PC-9 (cell line): ENCODE data around the gene POMGNT1. TPM values are rescaled to one million over a fixed set of nuclear protein-coding genes. Genes with fewer than 3 reads are reported as not detected.

Experiments used
- BruUV-seq: library from RNA; stranded (reverse); fragments of 400-500 nt; replicated peaks from 2 replicates; lab custom pipeline; 2021; lab: Mats Ljungman, UMichigan
- CTCF ChIA-PET: fragments of 300-600 bp; sonication (Branson Sonifier 250); formaldehyde crosslinking; loops from one replicate; lab custom pipeline; 2022; ENCODE audit warnings: antibody characterized with exemption; lab: Charles Lee
- POLR2A ChIA-PET: fragments of 300-600 bp; sonication (Branson Sonifier 250); formaldehyde crosslinking; loops from one replicate; lab custom pipeline; 2022; ENCODE audit warnings: antibody characterized with exemption; ENCODE audit not compliant: unreplicated experiment; lab: Charles Lee
- DNase-seq, 2 experiments: peaks; one replicate each; pipeline versions ENCODE4 v3.0.0 to v3.0.0-alpha.2; 2015 to 2022; ENCODE audit warnings: mixed read lengths in 1 of 2
- H2AFZ ChIP-seq: fragments of 200-600 bp; sonication (generic); 2 replicates; pipeline ENCODE4 v1.8.1; 2017; ENCODE audit warnings: antibody characterized with exemption
- H3F3A ChIP-seq: fragments of 200-600 bp; sonication (generic); 2 replicates; pipeline ENCODE4 v1.8.1; 2017; ENCODE audit warnings: antibody characterized with exemption, mild to moderate bottlenecking, low read depth; ENCODE audit not compliant: insufficient read depth
- H3K27ac ChIP-seq: fragments of 200-600 bp; sonication (generic); 2 replicates; pipeline ENCODE4 v1.6.1; 2016; ENCODE audit warnings: mixed run types
- H3K27me3 ChIP-seq: fragments of 200-600 bp; sonication (generic); 2 replicates; pipeline ENCODE4 v1.6.1; 2016; ENCODE audit warnings: low read depth, mixed run types; ENCODE audit not compliant: insufficient read depth
- H3K36me3 ChIP-seq: fragments of 200-600 bp; sonication (generic); 2 replicates; pipeline ENCODE4 v1.6.1; 2016; ENCODE audit warnings: low read depth, mixed run types
- H3K4me1 ChIP-seq: fragments of 200-600 bp; sonication (generic); replicated peaks from 2 replicates; pipeline ENCODE4 v1.6.1; 2016; ENCODE audit warnings: mixed run types; ENCODE audit not compliant: insufficient read depth
- H3K4me2 ChIP-seq: fragments of 200-600 bp; sonication (generic); 2 replicates; pipeline ENCODE4 v1.6.1; 2017; ENCODE audit warnings: mixed run types
- H3K4me3 ChIP-seq: fragments of 200-600 bp; sonication (generic); 2 replicates; pipeline ENCODE4 v1.6.1; 2016; ENCODE audit warnings: mixed run types
- H3K79me2 ChIP-seq: fragments of 200-600 bp; sonication (generic); 2 replicates; pipeline ENCODE4 v1.6.1; 2017; ENCODE audit warnings: low read depth, mixed run types
- H3K9me2 ChIP-seq: fragments of 200-600 bp; sonication (generic); 2 replicates; pipeline ENCODE4 v1.8.1; 2017; ENCODE audit warnings: mild to moderate bottlenecking; ENCODE audit not compliant: insufficient read depth
- H3K9me3 ChIP-seq: fragments of 200-600 bp; sonication (generic); 2 replicates; pipeline ENCODE4 v1.8.1; 2016; ENCODE audit warnings: low read depth; ENCODE audit not compliant: insufficient read depth
- H4K20me1 ChIP-seq: fragments of 200-600 bp; sonication (generic); 2 replicates; pipeline ENCODE4 v1.8.1; 2017; ENCODE audit not compliant: insufficient read depth
- EZH2 ChIP-seq: fragments of 200-600 bp; sonication (generic); IDR thresholded peaks from 2 replicates; pipeline ENCODE4 v1.8.0; 2017; ENCODE audit warnings: antibody characterized with exemption, low read depth
- intact Hi-C: fragments of 100-400 bp; cut with micrococcal nuclease; formaldehyde crosslinking; loops from one replicate; pipeline ENCODE4 v1.10.0; 2022; ENCODE audit not compliant: unreplicated experiment
- total RNA-seq: library from RNA; stranded (reverse); gene quantifications from 2 replicates; pipeline ENCODE4 v1.2.3, GENCODE V29; 2021
- TF ChIP-seq, protein P1 (sequence below): fragments of 200-600 bp; sonication (generic); conservative IDR thresholded peaks from 2 replicates; pipeline ENCODE4 v1.6.1; 2017; ENCODE audit warnings: mixed run types, antibody characterized with exemption, mild to moderate bottlenecking, moderate library complexity

POMGNT1 gene
- total RNA-seq, 1 experiment from 2014 or later: 82.6 TPM

DNA sequence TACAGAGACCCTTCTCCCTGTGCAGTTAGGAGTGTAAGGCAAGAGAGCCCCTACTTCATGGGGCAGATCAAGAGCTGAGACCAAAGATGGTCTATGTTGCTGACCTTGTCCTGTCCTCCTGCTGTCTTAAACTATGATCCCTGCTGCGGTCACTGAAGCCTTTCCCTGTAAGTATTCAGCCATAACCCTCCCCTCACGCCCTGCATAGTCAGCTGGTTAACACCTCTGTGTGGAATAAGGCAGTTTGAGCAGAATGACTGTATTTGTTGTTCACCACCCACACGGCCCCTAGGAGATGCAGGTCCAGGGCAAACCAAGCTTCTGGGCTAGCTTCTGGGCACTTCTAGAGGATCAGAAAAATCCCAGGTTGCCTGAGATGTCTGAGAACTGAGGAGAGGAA lies 23.0 kb downstream of the POMGNT1 start:
- H3K4me2 ChIP-seq: peak overlapping the region; percentile 86
- peaks cover 50% of the 10 kb centered on the region for H3F3A ChIP-seq
- peaks cover 84% of the 10 kb centered on the region for H3K4me1 ChIP-seq
- ChIA-PET POLR2A (no interaction called here), CTCF (no interaction called here)
- TF ChIP-seq, protein P1, sequence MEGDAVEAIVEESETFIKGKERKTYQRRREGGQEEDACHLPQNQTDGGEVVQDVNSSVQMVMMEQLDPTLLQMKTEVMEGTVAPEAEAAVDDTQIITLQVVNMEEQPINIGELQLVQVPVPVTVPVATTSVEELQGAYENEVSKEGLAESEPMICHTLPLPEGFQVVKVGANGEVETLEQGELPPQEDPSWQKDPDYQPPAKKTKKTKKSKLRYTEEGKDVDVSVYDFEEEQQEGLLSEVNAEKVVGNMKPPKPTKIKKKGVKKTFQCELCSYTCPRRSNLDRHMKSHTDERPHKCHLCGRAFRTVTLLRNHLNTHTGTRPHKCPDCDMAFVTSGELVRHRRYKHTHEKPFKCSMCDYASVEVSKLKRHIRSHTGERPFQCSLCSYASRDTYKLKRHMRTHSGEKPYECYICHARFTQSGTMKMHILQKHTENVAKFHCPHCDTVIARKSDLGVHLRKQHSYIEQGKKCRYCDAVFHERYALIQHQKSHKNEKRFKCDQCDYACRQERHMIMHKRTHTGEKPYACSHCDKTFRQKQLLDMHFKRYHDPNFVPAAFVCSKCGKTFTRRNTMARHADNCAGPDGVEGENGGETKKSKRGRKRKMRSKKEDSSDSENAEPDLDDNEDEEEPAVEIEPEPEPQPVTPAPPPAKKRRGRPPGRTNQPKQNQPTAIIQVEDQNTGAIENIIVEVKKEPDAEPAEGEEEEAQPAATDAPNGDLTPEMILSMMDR: no peak
- TF ChIP-seq EZH2: no peak
- H4K20me1 ChIP-seq: no peaks in the 10 kb centered on the region
- peak overlapping the region; percentile 99 for H3K27ac ChIP-seq
- H3K9me3 ChIP-seq: no peaks in the 10 kb centered on the region
- intact Hi-C loops: no loop called here
- no peaks in the 10 kb centered on the region for H3K36me3 ChIP-seq
- no peak for DNase-seq
- peak overlapping the region; percentile 30; the same call in 1 of the 2 replicates for H3K4me3 ChIP-seq
- peaks cover 16% of the 10 kb centered on the region; the same call in 1 of the 2 replicates for H3K79me2 ChIP-seq
- 0 out of 2 replicates have a peak overlapping the region, but pooled peaks have one; percentile 7 for H2AFZ ChIP-seq
- no TSS peak for BruUV-seq
- no peaks in the 10 kb centered on the region for H3K27me3 ChIP-seq
- no peaks in the 10 kb centered on the region for H3K9me2 ChIP-seq

DNA sequence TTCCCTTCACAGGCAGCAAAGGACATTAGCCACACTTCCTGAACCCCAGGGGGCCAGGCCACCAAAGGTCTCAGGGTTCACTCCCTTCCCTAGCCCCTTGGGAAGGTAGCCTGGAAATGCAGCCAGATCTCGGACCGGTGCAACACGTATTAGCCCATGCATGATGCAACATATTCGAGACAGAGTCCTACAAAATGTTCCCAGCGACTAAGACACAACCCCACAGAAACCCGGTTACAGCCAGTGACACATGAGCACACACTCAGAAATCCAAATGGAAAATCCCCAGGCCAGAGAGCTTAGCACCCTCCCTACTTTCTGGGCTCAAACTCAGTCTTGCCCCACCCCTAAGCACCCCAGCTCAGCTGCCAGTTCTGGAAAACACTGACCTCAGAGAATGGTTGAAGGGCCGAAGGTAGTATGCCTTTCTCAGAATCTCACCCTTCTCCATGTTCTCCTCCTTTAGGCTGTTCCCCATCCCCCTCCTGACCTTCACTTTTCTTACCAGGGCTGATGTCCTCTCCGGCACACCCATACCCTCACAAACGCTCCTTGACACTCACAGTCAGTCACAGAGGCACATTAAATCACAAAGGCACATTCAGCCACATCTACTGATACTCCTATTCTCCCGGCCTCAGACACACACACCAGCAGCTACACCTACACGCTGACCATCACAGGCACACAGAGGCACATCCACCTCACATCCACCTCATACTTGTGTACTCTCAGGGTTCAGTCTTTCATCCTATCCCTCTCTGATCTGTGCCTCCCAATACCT lies 23.6 kb downstream of the POMGNT1 start, which contains the start of gene TSPAN1:
Gene TSPAN1, plus strand, starts transcription at position 640 of the 784 bp plus-strand sequence. CDS start 6,021 bp downstream, outside the sequence.
- TF ChIP-seq EZH2: no peak
- TF ChIP-seq, protein P1: no peak
- Histone ChIP-seq H3K9me3 (no peaks in the 10 kb centered on the region), H3K27me3 (no peaks in the 10 kb centered on the region), H3K4me3 (peak within 1 kb of the TSS; percentile 30; the same call in 1 of the 2 replicates), H3K27ac (peak within 1 kb of the TSS; percentile 99), H3K79me2 (peaks cover 16% of the 10 kb centered on the region; the same call in 1 of the 2 replicates), H3K4me1 (peaks cover 84% of the 10 kb centered on the region), H3K4me2 (peak within 1 kb of the TSS; percentile 86), H4K20me1 (no peaks in the 10 kb centered on the region), H2AFZ (0 out of 2 replicates have a peak within 1 kb of the TSS, but pooled peaks have one; percentile 7), H3K9me2 (no peaks in the 10 kb centered on the region), H3K36me3 (no peaks in the 10 kb centered on the region), H3F3A (peaks cover 51% of the 10 kb centered on the region)
- ChIA-PET CTCF (no interaction called here), POLR2A (no interaction called here)
- intact Hi-C loops: loop anchor here (5.0 kb wide), 1 partner anchor 487 kb away; the partner anchor contains the start of genes GPBP1L1 and TMEM69
- peak in 1 of 2 experiments; percentile 88 for DNase-seq
- BruUV-seq: no TSS peak

DNA sequence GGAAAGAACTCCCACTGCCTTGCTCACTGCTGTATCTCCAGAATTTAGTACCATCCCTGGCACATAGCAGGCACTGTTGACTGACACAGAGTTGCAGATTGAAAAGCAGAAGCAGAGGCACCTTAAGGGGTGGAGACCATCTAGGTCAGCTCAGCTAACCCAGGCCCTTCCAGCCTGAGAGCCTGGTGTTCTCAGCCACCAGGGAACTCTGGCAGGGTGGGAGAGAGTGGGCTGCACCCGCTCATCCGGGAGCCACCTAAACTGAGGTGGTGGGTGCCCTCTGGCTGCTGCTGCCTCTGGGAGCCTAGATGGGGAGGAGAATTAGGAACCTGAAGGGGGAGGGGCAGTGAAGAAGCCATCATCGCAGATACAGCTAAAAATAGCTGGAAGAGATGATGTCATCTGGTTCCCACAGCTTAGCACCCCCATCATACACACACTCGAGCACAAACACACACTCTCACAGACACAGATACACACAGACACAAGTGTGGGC lies 24.8 kb downstream of the POMGNT1 start:
- BruUV-seq: no TSS peak
- POLR2A ChIA-PET: interaction anchor here (0.6 kb wide), 1 partner anchor 9 kb away, joined by 4 read pairs; no protein-coding TSS in a partner anchor
- intact Hi-C loops: loop anchor here (5.0 kb wide), 1 partner anchor 486 kb away; the partner anchor contains the start of genes GPBP1L1 and TMEM69
- peaks cover 21% of the 10 kb centered on the region; the same call in 1 of the 2 replicates for H3K79me2 ChIP-seq
- H3F3A ChIP-seq: peaks cover 51% of the 10 kb centered on the region
- H3K27ac ChIP-seq: peak overlapping the region; percentile 99
- no peak for DNase-seq
- no peaks in the 10 kb centered on the region for H3K9me2 ChIP-seq
- H3K36me3 ChIP-seq: no peaks in the 10 kb centered on the region
- H3K4me3 ChIP-seq: no peak overlapping the region
- no peak for TF ChIP-seq EZH2
- TF ChIP-seq, protein P1: no peak
- no peaks in the 10 kb centered on the region for H3K27me3 ChIP-seq
- H2AFZ ChIP-seq: no peak overlapping the region
- H3K4me1 ChIP-seq: peaks cover 86% of the 10 kb centered on the region
- H3K4me2 ChIP-seq: peak overlapping the region; percentile 86
- CTCF ChIA-PET: interaction anchor here (1.0 to 2.3 kb wide), 2 partner anchors 38 to 50 kb away, joined by 4 to 11 read pairs; no protein-coding TSS in a partner anchor
- no peaks in the 10 kb centered on the region for H4K20me1 ChIP-seq
- H3K9me3 ChIP-seq: no peaks in the 10 kb centered on the region
